ENCODE measurements around the gene TGM1.
"Not testable (repeated sequence)": the region's sequence is repeated elsewhere in the genome, so short reads cannot be mapped to it uniquely, and the experiment has no call there.

TGM1 gene

DNA sequence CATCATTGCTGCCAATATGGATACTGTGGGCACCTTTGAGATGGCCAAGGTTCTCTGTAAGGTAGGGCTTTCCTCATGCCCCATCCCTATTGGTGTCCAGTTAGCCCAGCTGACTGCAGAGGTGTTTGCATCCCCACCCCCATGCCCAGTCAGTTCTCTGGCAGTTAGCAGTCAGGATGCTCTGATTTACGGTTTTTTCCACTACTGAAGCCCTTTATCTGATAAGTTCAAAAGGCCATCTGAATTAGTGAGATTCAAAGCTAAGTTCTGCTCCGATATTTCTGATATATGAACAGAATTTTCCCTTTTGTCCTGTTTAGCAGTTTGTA lies 29.5 kb downstream of the TGM1 start:
- DNase-seq (ENCODE audit: low spot score), result no peak

- peak; percentile 18 for DNase-seq (ENCODE audit: low spot score)
These were observed 30.1 kb downstream of the TGM1 start, which contains the start of gene GMPR2 for GRCh38 chr14:24232645-24233537. Gene GMPR2 (plus strand): TSS chr14:24232929. CDS start chr14:24233254, 325 bp downstream.

DNA sequence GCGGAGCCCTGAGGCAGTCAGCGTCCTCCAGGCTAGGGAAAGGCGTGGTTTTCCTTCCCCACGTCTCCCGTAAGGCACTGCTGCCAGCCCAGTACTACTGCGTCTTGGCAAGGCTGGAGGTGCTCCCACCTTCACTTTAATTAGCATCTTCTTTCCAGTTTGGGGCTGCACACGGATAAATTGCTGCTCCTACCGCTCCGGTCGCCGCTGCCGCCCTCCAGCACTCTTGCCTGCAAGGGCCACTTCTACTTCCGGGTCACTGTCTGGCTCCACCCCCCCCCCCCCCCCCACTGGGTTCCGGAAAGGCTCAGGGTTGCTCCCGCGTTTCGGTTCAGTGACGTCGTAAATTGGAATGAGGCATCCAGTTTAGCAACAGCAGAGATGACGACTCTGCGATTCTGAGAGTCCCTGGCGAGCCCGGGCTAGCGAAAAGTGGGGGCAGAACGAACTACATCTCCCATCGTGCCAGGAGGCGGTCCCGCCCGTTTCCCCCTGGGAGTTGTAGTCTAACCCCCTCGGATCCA lies 30.8 kb downstream of the TGM1 start, which contains the start of gene NEDD8:
Gene NEDD8, minus strand, starts transcription at position 247 of the 524 bp plus-strand sequence. Its CDS starts 100 bp downstream, at position 147.
- DNase-seq (ENCODE audit: low spot score), result peak; percentile 87

- DNase-seq (ENCODE audit: low spot score), result no peak
These were observed 31.5 kb downstream of the TGM1 start for GRCh38 chr14:24231263-24232120.

DNA sequence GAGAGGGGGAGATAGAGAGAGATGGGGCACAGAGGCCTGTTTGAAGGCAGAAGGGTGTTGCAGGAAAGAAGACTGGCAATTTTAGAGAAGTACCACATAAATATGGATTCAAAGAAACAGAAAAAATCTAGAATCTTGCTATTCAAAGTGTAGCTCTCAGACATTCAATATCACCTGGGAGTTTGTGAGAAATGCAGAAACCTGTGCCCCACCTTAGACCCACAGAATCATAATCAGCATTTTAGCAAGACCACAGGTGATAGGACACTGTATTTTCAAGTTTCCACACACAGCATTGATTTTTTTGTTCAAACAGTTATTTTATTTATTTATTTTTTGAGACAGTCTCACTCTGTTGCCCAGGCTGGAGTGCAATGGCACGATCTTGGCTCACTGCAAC lies 34.1 kb downstream of the TGM1 start:
- no peak for DNase-seq (ENCODE audit: low spot score)

DNA sequence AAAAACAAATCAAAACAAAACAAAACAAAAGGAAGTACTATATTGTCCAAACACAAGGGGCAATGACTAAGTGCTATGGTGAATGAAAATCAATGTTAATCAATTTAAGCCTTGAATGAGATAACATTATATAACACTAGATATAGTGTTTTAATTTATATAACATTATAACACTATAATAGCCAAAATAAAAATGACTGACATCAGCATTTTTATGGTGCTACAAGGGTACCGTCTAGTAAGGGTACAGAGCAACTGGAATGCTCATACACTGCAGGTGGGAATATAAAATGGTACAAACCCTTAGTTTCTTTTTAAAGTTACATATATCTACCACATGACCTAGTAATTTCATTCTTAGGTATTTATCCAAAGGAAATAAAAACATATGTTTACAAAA lies 36.5 kb downstream of the TGM1 start:
- DNase-seq (ENCODE audit: low spot score), result no peak

DNA sequence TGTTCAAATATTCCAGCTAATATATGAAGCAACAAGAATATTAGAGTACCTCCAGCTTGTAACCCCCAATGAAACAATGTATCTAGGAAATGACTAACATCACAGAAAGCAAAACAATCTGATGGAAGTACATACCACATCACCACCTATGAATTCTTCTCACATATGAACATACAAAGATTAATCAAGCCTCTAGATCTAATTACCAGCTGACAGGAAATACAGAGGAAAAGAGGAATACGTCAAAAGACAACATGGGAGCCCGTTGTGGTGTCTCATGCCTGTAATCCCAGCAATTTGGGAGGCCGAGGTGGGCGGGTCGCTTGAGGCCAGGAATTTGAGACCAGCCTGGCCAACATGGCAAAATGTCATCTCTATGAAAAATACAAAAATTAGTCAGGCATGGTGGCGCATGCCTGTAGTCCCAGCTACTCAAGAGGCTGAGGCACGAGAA lies 38.3 kb downstream of the TGM1 start:
- no peak for DNase-seq (ENCODE audit: low spot score)

DNA sequence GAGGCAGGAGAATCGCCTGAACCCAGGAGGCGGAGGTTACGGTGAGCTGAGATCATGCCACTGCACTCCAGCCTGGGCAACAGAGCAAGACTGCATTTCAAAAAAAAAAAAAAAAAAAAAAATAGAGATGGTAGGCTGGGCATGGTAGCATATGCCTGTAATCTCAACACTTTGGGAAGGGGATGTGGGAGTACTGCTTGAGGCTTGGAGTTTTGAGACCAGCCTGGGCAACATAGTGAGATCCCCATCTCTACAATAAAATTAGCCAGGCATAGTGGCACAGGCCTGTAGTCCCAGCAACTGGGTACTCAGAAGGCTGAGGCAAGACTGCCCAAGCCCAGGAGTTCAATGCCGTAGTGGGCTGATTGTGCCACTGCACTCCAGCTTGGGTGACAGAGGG lies 40.0 kb downstream of the TGM1 start:
- DNase-seq (ENCODE audit: low spot score), result not testable (repeated sequence)

DNA sequence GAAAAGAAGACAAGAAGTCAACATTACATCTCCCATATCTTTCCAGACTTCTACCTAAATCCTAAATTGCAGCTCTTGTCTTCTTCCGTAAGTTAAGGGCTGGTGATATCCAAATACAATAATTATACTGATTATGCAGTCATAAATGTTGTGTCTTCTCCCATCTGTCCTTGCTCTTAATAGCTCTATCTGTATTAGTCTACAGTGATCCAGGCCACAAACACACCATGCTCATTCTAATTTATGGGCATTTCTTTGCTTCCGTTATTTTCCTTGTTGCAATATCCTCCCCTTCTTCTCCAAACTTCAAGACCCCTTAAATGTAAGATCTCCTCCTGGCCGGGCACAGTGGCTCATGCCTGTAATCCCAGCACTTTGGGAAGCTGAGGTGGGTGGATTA lies 43.5 kb downstream of the TGM1 start:
- DNase-seq (ENCODE audit: low spot score), result no peak

DNA sequence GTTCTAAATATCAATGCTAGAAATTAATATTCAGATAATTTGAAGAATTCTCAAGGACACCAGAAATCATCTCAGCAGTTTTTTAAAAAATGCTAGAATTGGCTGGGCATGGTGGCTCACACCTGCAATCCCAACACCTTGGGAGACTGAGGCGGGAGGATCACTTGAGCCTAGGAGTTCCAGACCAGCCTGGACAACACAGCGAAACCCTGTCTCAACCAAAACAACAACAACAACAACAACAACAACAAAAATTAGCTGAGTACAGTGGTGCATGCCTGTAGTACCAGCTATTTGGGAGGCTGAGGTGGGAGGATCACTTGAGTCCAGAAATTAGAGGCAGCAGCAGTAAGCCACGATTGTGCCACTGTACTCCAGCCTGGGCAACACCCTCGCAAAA lies 43.9 kb downstream of the TGM1 start:
- DNase-seq (ENCODE audit: low spot score), result no peak

DNA sequence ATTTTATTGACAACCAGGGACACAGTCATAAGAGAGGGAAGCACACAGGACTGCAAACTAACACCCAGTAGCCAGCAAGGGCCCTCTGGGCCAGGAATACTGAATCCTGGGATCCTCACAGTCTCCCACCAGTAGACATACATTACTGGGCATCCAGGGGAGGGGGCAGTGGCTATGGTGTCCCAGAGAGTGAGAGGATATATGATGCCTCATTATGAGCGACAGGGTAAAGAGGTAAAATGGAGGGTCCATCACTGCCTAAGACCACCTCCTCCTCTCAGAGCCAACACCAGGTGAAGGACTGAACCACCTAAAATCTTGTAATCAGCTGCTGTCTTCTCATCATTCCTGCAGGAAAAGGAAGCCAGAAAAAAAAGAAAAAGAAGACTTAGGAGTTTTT lies 46.1 kb downstream of the TGM1 start:
- DNase-seq (ENCODE audit: low spot score), result not testable (repeated sequence)

DNA sequence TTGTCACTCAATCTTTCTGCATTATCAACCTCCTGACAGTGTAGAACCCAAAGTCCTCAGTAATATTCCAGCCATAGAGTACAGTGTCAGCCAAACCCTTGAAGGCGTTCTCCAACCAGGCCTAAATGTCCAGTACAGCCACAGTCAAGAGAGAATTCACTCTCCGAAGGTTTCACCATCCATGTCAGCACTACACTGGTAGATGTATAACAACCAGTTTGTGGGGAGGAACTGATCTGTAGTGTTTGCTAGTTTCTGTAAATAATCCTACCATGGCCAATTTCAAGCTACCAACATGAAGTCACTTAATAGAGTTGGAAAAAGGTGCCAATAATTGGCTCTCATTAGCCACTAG lies 46.7 kb downstream of the TGM1 start:
- DNase-seq (ENCODE audit: low spot score), result no peak

- peak; percentile 87 for DNase-seq (ENCODE audit: low spot score)
These were observed 47.3 kb downstream of the TGM1 start, which contains the start of gene MDP1 for GRCh38 chr14:24215495-24216344. Gene MDP1 (minus strand): TSS chr14:24216066. CDS start chr14:24215955, 111 bp downstream.

- no peak for DNase-seq (ENCODE audit: low spot score)
These were observed 48.9 kb downstream of the TGM1 start for GRCh38 chr14:24213866-24214662.

DNA sequence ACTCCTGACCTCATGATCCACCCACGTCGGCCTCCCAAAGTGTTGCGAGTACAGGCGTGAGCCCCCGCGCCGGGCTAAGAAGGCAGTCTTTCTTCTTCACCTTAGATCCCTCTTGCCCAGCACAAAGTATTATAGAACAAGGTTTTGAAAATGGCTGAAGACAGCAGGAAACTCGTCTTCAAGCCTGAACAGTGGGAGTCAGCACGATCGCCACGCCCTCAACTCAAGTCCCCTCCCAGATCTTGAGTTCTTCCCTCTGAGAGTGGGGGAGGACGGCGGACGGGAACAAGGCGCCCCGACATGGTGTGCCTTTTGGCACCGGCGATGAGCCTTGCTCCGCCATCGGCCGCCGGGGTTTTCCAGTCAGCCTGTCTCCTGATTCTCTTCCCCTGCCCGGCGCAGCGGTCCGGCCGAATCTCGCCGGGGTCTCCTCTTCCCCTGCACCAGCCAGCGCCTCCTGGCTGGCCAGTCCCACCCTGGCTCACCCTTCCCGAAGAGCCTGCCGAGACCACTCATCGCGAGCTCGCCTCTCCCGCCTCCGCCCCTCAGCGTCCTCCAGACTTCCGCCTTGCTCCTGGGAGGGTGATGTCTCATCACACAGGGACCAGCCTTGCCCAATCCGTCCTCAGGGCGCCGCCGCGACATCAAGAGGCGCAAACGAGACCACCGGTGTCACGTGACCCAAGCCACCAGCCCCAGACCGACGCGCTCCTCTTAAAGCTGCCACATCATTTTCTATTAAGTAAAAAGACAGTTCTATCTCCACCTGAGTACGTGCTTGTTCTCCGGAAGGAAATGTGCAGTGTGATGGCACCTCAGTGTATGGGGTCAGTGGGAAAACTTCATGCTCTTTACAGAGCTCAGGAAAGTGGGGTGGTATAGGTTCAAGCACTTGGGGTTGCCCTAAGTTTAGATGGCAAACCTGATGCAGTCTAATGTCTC lies 49.8 kb downstream of the TGM1 start, which contains the start of gene CHMP4A:
Gene CHMP4A, minus strand, starts transcription at position 565 of the 942 bp plus-strand sequence. Its CDS starts 49 bp downstream, at position 516.
- peak; percentile 95 for DNase-seq (ENCODE audit: low spot score)

DNA sequence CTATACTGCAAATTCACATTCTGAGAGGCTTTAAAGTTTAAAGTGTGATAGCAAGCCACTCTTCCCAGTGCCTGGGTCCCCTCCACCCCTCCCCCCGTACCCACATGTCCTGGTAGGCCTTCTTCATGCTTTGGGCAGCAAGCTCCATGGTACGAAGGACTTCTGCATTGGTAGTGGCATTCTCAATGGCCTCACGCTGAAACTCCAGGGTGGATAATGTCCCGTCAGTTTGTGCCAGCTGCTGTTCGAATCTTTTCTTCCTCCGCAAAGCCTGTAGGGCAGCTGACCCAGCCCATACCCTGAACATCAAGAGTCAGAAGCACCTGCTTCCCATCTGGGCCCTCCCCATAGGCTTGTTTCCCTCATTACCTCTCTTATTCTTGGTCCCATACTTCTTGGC lies 51.7 kb downstream of the TGM1 start:
- no peak for DNase-seq (ENCODE audit: low spot score)

DNA sequence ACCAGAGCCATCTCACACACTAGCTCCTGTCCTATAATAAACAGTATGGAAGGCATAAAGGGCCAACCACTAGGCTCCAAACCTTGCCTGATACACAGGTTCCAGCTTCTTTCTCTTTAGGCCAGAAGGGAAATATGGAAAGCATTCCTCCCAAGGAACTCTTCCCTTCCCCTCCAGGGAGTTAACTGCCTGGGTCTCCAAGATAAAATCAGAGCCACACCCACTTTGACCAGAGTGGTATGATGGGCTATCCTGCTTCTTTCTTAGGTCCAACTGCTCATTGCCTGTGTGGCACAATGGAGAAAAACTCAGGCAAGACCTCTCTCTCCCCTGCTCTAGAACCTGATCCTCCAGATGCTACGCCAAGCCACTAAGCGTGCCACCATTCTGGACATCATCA lies 55.4 kb downstream of the TGM1 start:
- DNase-seq (ENCODE audit: low spot score), result no peak

DNA sequence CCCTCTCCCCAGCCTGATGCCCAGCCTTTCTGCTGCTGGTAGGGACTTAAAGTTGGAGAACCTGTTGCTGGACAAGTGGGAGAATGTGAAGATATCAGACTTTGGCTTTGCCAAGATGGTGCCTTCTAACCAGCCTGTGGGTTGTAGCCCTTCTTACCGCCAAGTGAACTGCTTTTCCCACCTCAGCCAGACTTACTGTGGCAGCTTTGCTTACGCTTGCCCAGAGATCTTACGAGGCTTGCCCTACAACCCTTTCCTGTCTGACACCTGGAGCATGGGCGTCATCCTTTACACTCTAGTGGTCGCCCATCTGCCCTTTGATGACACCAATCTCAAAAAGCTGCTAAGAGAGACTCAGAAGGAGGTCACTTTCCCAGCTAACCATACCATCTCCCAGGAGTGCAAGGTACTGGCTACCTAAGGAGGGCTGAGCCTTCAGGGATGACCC lies 55.8 kb downstream of the TGM1 start:
- no peak for DNase-seq (ENCODE audit: low spot score)

Measured in SW480 (cell line).